Pulmonary artery endothelial cell (primary cell): ENCODE measurements around the gene EMP1. TPM values are rescaled to one million over a fixed set of nuclear protein-coding genes. Genes with fewer than 3 reads are reported as not detected.
A peak's percentile ranks its signal among the peaks of the same experiment; 100 is the strongest.

Experiments
- DNase-seq: peaks from one replicate; pipeline ENCODE4 v3.0.0-alpha.2; 2011; ENCODE audit warnings: low read depth, low spot score
- total RNA-seq: library from RNA; depleted of rRNA; stranded (reverse); fragments of >200 nt; gene quantifications from 2 replicates; pipeline ENCODE4 v1.2.3, GENCODE V29; 2014

The EMP1 gene, protein sequence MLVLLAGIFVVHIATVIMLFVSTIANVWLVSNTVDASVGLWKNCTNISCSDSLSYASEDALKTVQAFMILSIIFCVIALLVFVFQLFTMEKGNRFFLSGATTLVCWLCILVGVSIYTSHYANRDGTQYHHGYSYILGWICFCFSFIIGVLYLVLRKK
- total RNA-seq: 144 and 167 TPM in 2 replicates

DNA sequence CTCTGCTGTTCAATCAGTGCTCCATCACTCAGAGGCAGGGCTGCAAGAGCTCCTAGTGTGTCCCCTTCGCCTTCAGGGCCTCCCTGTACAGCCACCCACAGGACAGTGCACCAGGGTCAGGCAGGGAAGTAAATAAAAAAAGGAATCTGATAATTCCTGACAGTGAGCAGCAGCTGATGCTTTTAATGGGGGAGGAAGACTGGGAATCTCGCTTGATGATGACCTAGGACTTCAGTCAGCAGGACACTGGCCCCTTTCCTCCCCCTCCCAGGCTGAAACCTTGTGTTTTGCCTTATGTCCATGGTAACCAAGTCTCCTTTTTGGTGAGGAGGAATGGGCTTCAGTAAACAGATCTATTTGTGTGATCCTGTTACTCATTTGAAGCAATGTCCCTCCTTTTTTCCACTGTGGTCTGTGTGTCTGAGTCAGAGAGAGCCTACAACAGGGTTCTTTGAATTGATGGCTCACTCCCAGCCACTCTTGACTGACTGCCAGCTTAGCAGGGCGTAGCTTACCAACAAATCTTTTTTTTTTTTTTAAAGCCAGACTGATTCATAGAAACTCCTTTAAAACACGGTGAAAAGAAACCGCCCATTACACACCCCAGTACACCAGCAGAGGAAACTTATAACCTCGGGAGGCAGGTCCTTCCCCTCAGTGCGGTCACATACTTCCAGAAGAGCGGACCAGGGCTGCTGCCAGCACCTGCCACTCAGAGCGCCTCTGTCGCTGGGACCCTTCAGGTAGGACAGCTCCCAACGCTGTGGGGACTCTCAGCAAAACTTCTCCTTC lies at the start of gene EMP1:
Gene EMP1 (plus strand): TSS at position 597 of the 792 bp plus-strand sequence. CDS start 14,785 bp downstream, outside the sequence.
- DNase-seq: peak; percentile 99

GRCh38 chr12:13147688-13148484 lies 48.6 kb upstream of the EMP1 start:
- DNase-seq: no peak

GRCh38 chr12:13148485-13148847 lies 48.1 kb upstream of the EMP1 start:
- DNase-seq: no peak

DNA sequence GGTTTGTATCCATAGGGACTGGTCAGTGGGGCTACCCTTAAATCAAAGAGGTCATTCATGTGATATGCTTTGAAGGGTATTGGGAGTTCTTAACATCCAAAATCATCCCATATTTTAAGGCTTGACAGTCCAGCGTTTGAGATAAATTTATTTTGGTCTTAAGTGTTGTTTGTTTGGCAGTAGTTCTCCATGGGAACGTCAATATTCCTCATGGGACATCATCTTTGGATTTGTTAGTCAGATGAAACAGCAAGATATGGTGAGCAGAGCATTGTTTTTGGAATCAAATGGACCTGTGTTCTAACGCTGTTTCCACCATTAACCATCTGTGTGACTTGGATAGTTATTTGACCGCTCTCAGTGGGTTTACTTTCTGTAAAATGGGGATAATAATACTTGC lies 47.1 kb upstream of the EMP1 start:
- DNase-seq: no peak

GRCh38 chr12:13152281-13152680 lies 44.2 kb upstream of the EMP1 start:
- no peak for DNase-seq

- DNase-seq: no peak
Measured at GRCh38 chr12:13152756-13153155, 43.8 kb upstream of the EMP1 start.

DNA sequence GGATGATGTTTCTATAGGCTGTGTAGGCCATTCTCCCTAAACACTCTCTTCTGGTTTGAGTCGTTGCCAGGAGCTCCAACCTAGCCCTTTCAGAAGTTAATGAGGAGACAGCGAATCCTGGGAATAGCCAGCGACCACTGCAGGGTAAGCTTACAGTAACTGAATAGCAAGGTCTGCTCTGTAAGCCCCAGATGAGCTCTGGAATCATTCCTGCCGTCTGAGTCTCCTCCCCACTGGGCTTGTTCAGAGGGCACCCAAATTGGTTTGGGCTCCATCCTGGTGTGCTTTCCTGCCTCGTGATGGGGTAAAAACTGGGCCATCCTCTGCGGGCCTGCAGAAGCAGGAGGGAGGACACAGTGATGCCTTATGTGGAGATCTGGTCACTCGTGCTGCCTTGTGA lies 43.3 kb upstream of the EMP1 start:
- no peak for DNase-seq

DNA sequence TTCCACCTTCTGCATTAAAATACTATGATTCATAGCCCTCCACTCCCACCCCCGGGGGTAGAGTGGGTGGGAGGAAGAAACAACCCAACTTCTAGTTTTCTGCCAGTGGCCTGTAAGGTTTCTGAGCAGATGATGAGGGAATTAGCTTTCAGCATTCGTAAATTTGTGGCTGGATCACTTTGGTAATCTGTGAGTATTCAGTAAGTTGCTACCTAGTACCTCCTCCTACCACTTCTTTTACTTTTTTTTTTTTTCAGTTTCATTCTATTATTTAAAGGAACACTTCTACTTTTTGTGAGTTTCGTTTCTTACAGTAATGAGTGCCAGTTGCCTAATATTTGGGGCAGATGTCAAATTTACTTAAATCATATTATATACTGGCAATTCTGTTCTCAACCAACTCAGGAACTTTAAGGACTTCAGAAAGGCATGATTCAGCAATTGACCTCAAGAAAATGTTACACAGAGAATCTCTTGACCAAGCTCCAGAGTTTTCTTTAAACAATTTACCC lies 42.4 kb upstream of the EMP1 start:
- DNase-seq: no peak

DNA sequence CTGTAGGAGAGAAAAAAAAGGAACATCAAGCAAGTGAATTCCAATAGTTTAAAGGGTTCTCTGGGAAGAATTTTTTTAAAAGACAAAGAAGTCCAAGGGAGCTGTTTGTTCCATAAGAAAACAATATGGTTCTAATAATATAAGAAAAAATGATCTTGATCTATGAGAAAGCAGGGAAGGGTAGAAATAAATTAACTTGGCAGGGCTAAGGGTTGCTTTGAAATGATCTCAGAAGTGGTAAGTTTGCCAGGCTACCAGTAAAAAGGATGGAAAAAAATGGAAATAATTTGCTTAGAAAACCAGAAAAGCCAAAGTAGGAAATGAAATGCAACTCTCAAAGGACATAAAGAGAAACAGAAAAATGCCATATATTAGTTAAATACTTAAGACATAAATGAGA lies 41.7 kb upstream of the EMP1 start:
- no peak for DNase-seq

GRCh38 chr12:13156277-13156676 lies 40.2 kb upstream of the EMP1 start:
- no peak for DNase-seq

- no peak for DNase-seq
Measured at GRCh38 chr12:13161172-13161571, 35.4 kb upstream of the EMP1 start.

- no peak for DNase-seq
Measured at GRCh38 chr12:13162904-13163303, 33.6 kb upstream of the EMP1 start.

DNA sequence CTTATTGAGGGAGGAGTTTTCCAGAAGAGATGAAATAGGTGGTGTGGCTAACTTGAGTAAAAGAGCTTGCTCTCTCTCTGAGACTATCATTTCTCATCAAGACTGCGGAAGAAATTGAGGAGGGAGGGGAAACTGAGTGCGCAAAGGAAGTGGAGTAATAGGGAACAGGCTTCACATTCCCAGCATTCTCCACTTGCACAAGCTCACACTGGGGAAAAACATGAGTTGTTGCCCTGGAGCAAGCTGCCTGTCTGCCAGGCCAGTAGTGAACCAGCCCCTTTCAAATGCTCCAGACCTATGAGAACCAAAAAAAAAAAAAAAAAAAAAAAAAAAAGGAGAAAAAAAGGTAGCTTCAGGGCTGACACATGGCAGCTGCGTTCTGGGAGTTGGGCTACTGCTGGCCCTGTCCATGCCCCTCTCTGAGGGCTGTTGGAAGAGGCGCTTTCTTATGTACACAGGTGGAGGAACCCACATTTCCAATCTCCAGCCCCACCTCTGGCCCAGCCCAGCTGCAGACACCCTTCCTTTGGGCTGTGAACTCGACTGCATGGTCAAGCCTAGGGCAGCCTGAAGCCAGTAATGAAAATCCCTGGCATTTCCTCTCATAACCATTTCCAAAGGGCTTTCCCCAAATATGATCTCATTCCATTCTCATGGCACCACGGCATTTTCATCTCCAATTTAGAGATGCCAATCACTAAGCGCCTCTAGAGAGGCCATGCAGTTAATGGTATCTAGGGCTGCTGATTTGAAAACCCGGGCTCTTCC lies 32.5 kb upstream of the EMP1 start:
- no peak for DNase-seq

GRCh38 chr12:13164921-13165616 lies 31.5 kb upstream of the EMP1 start:
- peak; percentile 86 for DNase-seq

DNA sequence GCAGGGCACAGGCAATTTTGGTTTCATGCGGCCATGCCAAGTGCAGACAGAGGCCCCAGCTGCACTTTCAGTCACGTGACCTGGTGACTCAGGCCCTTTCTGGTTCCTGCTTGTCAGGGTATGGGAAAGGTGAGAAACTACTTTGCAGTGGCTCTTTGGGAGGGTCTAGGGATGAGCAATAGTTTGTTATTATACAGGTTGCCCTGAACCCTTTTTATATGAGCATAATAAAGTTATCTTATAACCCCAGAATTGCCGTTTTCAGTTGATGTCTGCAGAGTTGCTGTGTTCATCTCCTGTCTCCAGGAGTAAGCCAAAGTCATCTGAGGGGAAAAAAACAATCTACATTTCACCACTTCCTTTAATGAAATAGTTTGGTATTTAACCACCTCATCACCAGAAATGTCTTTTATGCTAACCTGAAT lies 30.9 kb upstream of the EMP1 start:
- DNase-seq: peak; percentile 51

GRCh38 chr12:13167226-13167625 lies 29.3 kb upstream of the EMP1 start:
- DNase-seq: no peak

DNA sequence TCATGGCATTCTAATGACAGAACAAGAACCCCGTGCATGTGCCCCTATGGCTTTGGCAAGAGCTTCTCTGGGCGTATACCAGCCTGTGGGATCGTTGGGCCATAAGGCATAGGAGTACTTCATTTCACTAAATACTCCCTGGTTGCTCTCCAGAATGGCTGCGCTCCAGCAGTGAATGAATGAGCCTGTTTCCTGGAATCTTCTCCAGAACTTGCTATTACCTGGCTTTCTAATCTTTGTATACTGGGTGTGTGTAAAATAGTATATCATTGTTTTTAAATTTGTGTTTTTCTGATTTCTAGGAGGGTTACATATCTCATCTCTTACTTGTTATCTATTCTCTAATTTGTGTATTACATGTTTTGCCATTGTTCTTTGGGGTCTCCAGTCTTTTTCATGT lies 28.6 kb upstream of the EMP1 start:
- DNase-seq: no peak

DNA sequence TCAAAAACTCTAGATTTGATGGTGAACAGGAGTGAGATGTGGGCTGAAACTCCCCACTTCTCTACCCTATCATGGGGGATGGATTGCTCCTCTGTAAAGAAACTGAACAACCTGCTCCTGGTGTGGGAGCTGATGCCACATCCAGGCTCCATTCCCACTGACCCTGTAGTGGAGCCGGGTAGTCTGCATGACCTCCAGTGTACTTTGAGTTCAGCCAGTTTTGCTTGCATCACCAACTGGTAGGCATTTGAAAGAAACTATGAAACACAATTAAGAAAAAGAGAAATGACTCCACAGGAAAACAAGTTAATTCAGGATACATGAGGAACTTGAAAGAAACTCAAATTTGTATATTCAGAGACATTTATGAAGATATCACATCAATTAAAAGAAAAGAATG lies 27.3 kb upstream of the EMP1 start:
- no peak for DNase-seq

DNA sequence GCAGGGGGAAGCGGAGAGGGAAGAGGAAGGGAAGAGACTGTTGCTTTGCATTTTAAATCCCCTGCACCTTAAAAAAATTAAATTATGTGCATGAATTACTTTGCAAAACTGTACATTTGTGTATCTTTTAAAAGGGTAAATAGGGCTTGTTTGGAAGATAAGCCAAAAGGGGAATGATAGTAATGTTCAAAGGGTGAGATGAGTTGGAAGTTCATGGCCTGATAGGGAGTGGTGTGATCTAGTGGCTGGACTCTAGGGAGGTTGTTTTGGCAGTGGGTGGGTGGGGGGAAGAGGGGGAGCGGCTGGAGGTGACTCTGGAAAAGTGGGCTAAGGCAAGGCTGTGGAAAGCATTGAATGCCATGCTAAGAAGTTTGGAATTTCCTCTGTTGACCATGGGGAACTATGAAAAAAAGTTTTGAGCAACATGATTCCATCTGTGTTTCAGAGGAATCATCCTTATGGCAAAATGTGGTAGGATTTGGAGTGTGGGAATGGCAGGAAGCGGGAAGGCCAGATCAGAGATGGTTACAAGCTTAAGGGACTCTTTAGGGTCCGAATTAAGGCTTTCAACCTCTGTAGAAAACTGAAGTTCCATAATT lies 25.5 kb upstream of the EMP1 start:
- no peak for DNase-seq
